GM18951 (cell line): Measurements from ENCODE around the gene NCSTN.

Experiments used
- POLR2A ChIP-seq: IDR thresholded peaks from 4 replicates; pipeline ENCODE4 v1.6.1; 2011; ENCODE audit warnings: mild to moderate bottlenecking; ENCODE audit not compliant: insufficient read length, insufficient read depth; ENCODE audit errors: extremely low read depth
- in situ Hi-C: fragments of 300-500 bp; cut with MboI; formaldehyde crosslinking; loops from one replicate; pipeline ENCODE4 v1.12.0; 2022; ENCODE audit warnings: low sequenced_read_pairs, mixed read lengths, inconsistent platforms; ENCODE audit not compliant: unreplicated experiment

The NCSTN gene

GRCh38 chr1:160360227-160360695 is 17.1 kb downstream of the NCSTN start:
- in situ Hi-C loops = no loop called here
- no peak for TF ChIP-seq POLR2A

- no peak for TF ChIP-seq POLR2A
- in situ Hi-C loops = no loop called here
Measured at GRCh38 chr1:160361199-160361598, 18.0 kb downstream of the NCSTN start.

- in situ Hi-C loops = no loop called here
- TF ChIP-seq POLR2A = no peak
Measured at GRCh38 chr1:160361814-160362167, 18.6 kb downstream of the NCSTN start.

- in situ Hi-C loops = no loop called here
- no peak for TF ChIP-seq POLR2A
Measured at GRCh38 chr1:160362168-160362957, 19.2 kb downstream of the NCSTN start.

GRCh38 chr1:160363010-160363409 is 19.8 kb downstream of the NCSTN start:
- TF ChIP-seq POLR2A = no peak
- in situ Hi-C loops = no loop called here

GRCh38 chr1:160363951-160364735 is 21.0 kb downstream of the NCSTN start:
- in situ Hi-C loops = no loop called here

GRCh38 chr1:160365325-160365724 is 22.1 kb downstream of the NCSTN start:
- TF ChIP-seq POLR2A = no peak
- in situ Hi-C loops = no loop called here

More at GRCh38 chr1:160363951-160364735, 21.0 kb downstream of the NCSTN start:
- no peak for TF ChIP-seq POLR2A

GRCh38 chr1:160366731-160367515 is 23.7 kb downstream of the NCSTN start, which contains the start of gene NHLH1:
TSS of gene NHLH1 (plus strand) at chr1:160367071. CDS start at chr1:160370732, 3,661 bp downstream.
- no peak for TF ChIP-seq POLR2A
- in situ Hi-C loops = no loop called here

GRCh38 chr1:160367516-160367900 is 24.3 kb downstream of the NCSTN start:
- in situ Hi-C loops = no loop called here
- TF ChIP-seq POLR2A = no peak

GRCh38 chr1:160367934-160368923 is 25.0 kb downstream of the NCSTN start:
- in situ Hi-C loops = no loop called here
- no peak for TF ChIP-seq POLR2A

GRCh38 chr1:160369087-160369486 is 25.9 kb downstream of the NCSTN start:
- TF ChIP-seq POLR2A = no peak
- in situ Hi-C loops = no loop called here
